Mesendoderm (in vitro differentiated cells): ENCODE data around the gene ST8SIA3.

Experiments
- DNase-seq: peaks from one replicate; pipeline ENCODE4 v3.0.0; 2013
- H2AK5ac ChIP-seq: 2 replicates; pipeline ENCODE4 v1.6.1; 2013; ENCODE audit warnings: low read length, inconsistent platforms
- H2BK120ac ChIP-seq: 2 replicates; pipeline ENCODE4 v1.6.1; 2013; ENCODE audit warnings: low read depth, mild to moderate bottlenecking, low read length, moderate library complexity, mixed read lengths
- H2BK15ac ChIP-seq: replicated peaks from 2 replicates; pipeline ENCODE4 v1.6.1; 2013; ENCODE audit warnings: low read depth, mild to moderate bottlenecking, moderate library complexity
- H2BK5ac ChIP-seq: 2 replicates; pipeline ENCODE4 v1.6.1; 2013; ENCODE audit warnings: low read length, inconsistent platforms
- H3K18ac ChIP-seq: 2 replicates; pipeline ENCODE4 v1.6.1; 2013; ENCODE audit warnings: mild to moderate bottlenecking, low read length, mixed read lengths
- H3K23ac ChIP-seq: one replicate; pipeline ENCODE4 v1.6.1; 2013; ENCODE audit warnings: low read length
- H3K27ac ChIP-seq: 2 replicates; pipeline ENCODE4 v1.5.1; 2013; ENCODE audit warnings: low read depth, mild to moderate bottlenecking, inconsistent platforms, low read length, moderate library complexity
- H3K27me3 ChIP-seq: 2 replicates; pipeline ENCODE4 v1.6.1; 2013; ENCODE audit warnings: low read length, control low read depth, mild to moderate bottlenecking, inconsistent platforms; ENCODE audit not compliant: insufficient read depth, poor library complexity
- H3K36me3 ChIP-seq: 2 replicates; pipeline ENCODE4 v1.6.1; 2013; ENCODE audit warnings: low read length, inconsistent platforms; ENCODE audit not compliant: control insufficient read depth, insufficient read depth
- H3K4ac ChIP-seq: one replicate; pipeline ENCODE4 v1.6.1; 2013; ENCODE audit warnings: low read depth, mild to moderate bottlenecking, low read length, moderate library complexity
- H3K4me1 ChIP-seq: 2 replicates; pipeline ENCODE4 v1.6.1; 2013; ENCODE audit warnings: low read depth, low read length, inconsistent platforms; ENCODE audit not compliant: control insufficient read depth
- H3K4me2 ChIP-seq: 2 replicates; pipeline ENCODE4 v1.6.1; 2013; ENCODE audit warnings: low read length
- H3K4me3 ChIP-seq: 2 replicates; pipeline ENCODE4 v1.5.1; 2013; ENCODE audit warnings: mild to moderate bottlenecking, low read length
- H3K56ac ChIP-seq: one replicate; pipeline ENCODE4 v1.6.1; 2013; ENCODE audit warnings: low read length
- H3K79me1 ChIP-seq: 2 replicates; pipeline ENCODE4 v1.6.1; 2013; ENCODE audit warnings: low read length, inconsistent platforms
- H3K79me2 ChIP-seq: 2 replicates; pipeline ENCODE4 v1.6.1; 2013; ENCODE audit warnings: mild to moderate bottlenecking, low read length; ENCODE audit not compliant: control insufficient read depth, insufficient read depth
- H3K9ac ChIP-seq: 2 replicates; pipeline ENCODE4 v1.6.1; 2013; ENCODE audit warnings: low read length, inconsistent platforms
- H4K5ac ChIP-seq: one replicate; pipeline ENCODE4 v1.6.1; 2013; ENCODE audit warnings: low read length
- H4K8ac ChIP-seq: one replicate; pipeline ENCODE4 v1.6.1; 2013; ENCODE audit warnings: low read depth, mild to moderate bottlenecking, control low read depth, low read length, moderate library complexity
- WGBS: extraction: QIAGEN DNeasy Blood & Tissue Kit; methylation state at CpG from one replicate; pipeline ENCODE4 v1.1.7; 2013; ENCODE audit warnings: low lambda C conversion rate, missing lambda C conversion rate; ENCODE audit not compliant: insufficient coverage; ENCODE audit errors: extremely low coverage; 5-methylcytosine and 5-hydroxymethylcytosine counted together

The ST8SIA3 gene

DNA sequence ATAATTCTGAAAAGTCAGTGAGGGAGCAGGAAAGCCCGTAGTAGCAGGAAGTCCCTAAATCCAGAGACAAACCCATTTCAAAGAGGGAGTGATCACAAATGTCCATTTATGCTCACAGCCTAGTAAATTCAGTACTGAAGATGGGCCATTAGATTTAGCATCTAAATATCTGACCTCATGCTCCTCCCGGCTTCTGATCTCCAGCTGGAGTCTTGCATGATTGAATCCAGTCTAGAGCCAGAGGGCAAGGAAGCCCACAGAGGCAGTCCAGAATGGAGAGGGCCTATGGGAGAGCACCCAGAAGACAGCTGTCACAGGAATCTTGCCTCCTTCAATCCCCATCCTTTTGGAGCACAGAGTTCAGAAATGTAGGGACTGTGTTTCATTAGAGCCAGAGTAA, 16.0 kb upstream of the ST8SIA3 start:
- no peak overlapping the region for H4K8ac ChIP-seq
- no peak overlapping the region for H2BK15ac ChIP-seq
- H2BK5ac ChIP-seq = no peak overlapping the region
- H3K79me2 ChIP-seq = no peaks in the 10 kb centered on the region
- no peaks in the 10 kb centered on the region for H3K79me1 ChIP-seq
- no peak overlapping the region for H3K4ac ChIP-seq
- WGBS = no CpG with 5 or more reads among the region's 2 CpGs
- no peaks in the 10 kb centered on the region for H3K4me1 ChIP-seq
- no peak overlapping the region for H3K4me2 ChIP-seq
- H2BK120ac ChIP-seq = no peak overlapping the region
- no peak overlapping the region for H3K18ac ChIP-seq
- H2AK5ac ChIP-seq = no peak overlapping the region
- no peak overlapping the region for H3K9ac ChIP-seq
- H4K5ac ChIP-seq = no peak overlapping the region
- no peak overlapping the region for H3K23ac ChIP-seq
- no peak overlapping the region for H3K27ac ChIP-seq
- H3K36me3 ChIP-seq = no peaks in the 10 kb centered on the region
- no peak for DNase-seq
- no peaks in the 10 kb centered on the region for H3K27me3 ChIP-seq
- H3K4me3 ChIP-seq = no peak overlapping the region
- H3K56ac ChIP-seq = no peak overlapping the region

DNA sequence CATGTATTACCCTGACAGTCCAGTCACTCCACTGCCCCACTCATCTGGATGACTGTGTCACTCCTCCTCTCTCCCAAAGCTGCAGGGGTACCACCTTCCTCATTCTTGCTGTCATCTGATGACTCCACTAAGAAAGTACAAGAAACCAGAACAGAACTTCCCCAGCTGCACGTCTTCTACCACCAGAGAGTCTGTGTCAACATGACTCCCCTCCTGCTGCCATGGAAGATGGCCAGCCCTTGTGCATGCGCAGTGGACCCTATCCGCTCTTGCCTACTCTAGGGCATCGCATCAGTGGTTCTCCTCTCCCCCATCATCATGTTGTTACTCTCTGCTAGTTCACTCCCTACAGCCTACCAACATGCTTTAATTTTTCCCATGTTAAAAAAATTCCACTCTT, 14.5 kb upstream of the ST8SIA3 start:
- no peak overlapping the region for H4K5ac ChIP-seq
- DNase-seq = no peak
- no peaks in the 10 kb centered on the region for H3K36me3 ChIP-seq
- no peak overlapping the region for H4K8ac ChIP-seq
- WGBS = no CpG with 5 or more reads among the region's 4 CpGs
- H2BK5ac ChIP-seq = no peak overlapping the region
- no peak overlapping the region for H3K9ac ChIP-seq
- H3K4me2 ChIP-seq = no peak overlapping the region
- no peaks in the 10 kb centered on the region for H3K27me3 ChIP-seq
- H2BK15ac ChIP-seq = no peak overlapping the region
- H3K18ac ChIP-seq = no peak overlapping the region
- H2AK5ac ChIP-seq = no peak overlapping the region
- H3K4me3 ChIP-seq = no peak overlapping the region
- H3K4ac ChIP-seq = no peak overlapping the region
- H2BK120ac ChIP-seq = no peak overlapping the region
- no peaks in the 10 kb centered on the region for H3K79me2 ChIP-seq
- no peak overlapping the region for H3K27ac ChIP-seq
- no peak overlapping the region for H3K56ac ChIP-seq
- H3K79me1 ChIP-seq = no peaks in the 10 kb centered on the region
- no peaks in the 10 kb centered on the region for H3K4me1 ChIP-seq
- H3K23ac ChIP-seq = no peak overlapping the region

- Histone ChIP-seq H3K4me1 (peaks cover 1% of the 10 kb centered on the region), H3K79me1 (no peaks in the 10 kb centered on the region), H3K56ac (no peak overlapping the region), H3K23ac (no peak overlapping the region), H3K27ac (no peak overlapping the region), H2BK120ac (no peak overlapping the region), H3K36me3 (no peaks in the 10 kb centered on the region), H3K4ac (no peak overlapping the region), H3K27me3 (no peaks in the 10 kb centered on the region), H3K4me3 (no peak overlapping the region), H2BK15ac (no peak overlapping the region), H3K79me2 (no peaks in the 10 kb centered on the region), H3K18ac (no peak overlapping the region), H4K8ac (no peak overlapping the region), H2BK5ac (no peak overlapping the region), H3K9ac (no peak overlapping the region), H3K4me2 (no peak overlapping the region), H2AK5ac (no peak overlapping the region), H4K5ac (no peak overlapping the region)
- no CpG with 5 or more reads among the region's 1 CpG for WGBS
- DNase-seq = no peak
These were observed 8.5 kb upstream of the ST8SIA3 start for GRCh38 chr18:57343833-57344232.

DNA sequence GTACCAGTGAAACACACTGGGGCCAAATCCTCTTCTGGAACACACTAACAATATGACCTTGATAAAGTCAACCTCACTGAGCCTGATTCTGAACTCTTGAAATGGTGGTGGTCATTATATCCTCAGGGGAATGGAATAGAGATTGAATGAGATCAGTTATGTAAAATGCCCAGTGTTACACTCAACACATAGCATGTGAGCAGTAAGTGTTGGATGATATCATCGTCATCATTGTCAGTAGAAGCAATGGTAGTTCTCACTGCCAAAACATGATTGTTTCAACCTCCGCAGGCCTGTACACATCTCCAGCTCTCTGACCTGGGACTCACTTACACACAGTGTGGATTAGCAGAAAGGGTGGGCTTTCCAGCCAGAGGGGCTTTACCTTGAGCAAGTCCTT, 5.5 kb upstream of the ST8SIA3 start:
- WGBS = no CpG with 5 or more reads among the region's 2 CpGs
- Histone ChIP-seq H2BK5ac (no peak overlapping the region), H3K27me3 (no peaks in the 10 kb centered on the region), H2BK15ac (no peak overlapping the region), H3K36me3 (no peaks in the 10 kb centered on the region), H3K4me1 (peaks cover 1% of the 10 kb centered on the region), H3K9ac (no peak overlapping the region), H3K18ac (no peak overlapping the region), H3K4me3 (no peak overlapping the region), H3K23ac (no peak overlapping the region), H3K27ac (no peak overlapping the region), H4K5ac (no peak overlapping the region), H3K56ac (no peak overlapping the region), H3K4ac (no peak overlapping the region), H3K79me2 (no peaks in the 10 kb centered on the region), H3K4me2 (no peak overlapping the region), H4K8ac (no peak overlapping the region), H3K79me1 (no peaks in the 10 kb centered on the region), H2BK120ac (no peak overlapping the region), H2AK5ac (no peak overlapping the region)
- DNase-seq = no peak

DNA sequence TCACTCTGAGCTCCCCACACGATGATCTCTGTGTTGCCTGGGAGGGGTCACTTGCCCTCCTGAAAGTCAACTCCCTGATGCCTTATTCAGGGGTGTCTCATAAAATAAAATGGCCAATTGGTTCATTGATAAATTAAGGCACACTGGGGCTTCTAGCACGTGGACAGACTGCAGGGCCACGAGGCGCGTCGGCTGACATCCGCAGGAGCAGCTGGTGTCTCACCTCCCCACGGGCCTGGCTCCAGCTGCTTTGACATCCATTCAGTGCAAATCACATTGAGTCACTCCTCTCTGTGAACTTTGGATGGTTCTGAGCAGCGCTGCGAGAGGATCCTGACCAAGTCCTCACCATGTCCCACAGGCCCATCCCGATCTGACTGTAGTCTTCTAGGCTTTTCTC, 4.6 kb upstream of the ST8SIA3 start:
- Histone ChIP-seq H3K36me3 (no peaks in the 10 kb centered on the region), H3K4ac (no peak overlapping the region), H3K9ac (no peak overlapping the region), H3K79me2 (no peaks in the 10 kb centered on the region), H3K18ac (no peak overlapping the region), H3K56ac (no peak overlapping the region), H3K79me1 (no peaks in the 10 kb centered on the region), H2BK120ac (no peak overlapping the region), H3K27me3 (no peaks in the 10 kb centered on the region), H2AK5ac (no peak overlapping the region), H3K4me3 (no peak overlapping the region), H3K23ac (no peak overlapping the region), H3K4me2 (no peak overlapping the region), H2BK15ac (no peak overlapping the region), H2BK5ac (no peak overlapping the region), H3K27ac (no peak overlapping the region), H4K5ac (no peak overlapping the region), H4K8ac (no peak overlapping the region), H3K4me1 (peaks cover 1% of the 10 kb centered on the region)
- no peak for DNase-seq
- no CpG with 5 or more reads among the region's 11 CpGs for WGBS

DNA sequence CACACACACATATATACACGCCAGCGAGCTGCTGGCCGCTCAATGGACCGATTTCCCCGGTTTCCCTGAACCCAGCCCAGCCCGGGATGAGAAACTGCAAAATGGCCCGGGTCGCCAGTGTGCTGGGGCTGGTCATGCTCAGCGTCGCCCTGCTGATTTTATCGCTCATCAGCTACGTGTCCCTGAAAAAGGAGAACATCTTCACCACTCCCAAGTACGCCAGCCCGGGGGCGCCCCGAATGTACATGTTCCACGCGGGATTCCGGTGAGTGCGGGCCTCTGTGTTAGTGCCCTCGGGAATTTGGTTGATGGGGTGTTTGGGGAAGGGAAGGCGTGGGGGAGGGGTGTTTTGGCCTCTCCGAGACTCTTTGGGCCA, 392 bp downstream of the ST8SIA3 start:
- Histone ChIP-seq H3K79me2 (no peaks in the 10 kb centered on the region), H3K36me3 (no peaks in the 10 kb centered on the region), H3K79me1 (no peaks in the 10 kb centered on the region), H3K27ac (no peak overlapping the region), H3K4me2 (peak overlapping the region; percentile 28), H4K5ac (no peak overlapping the region), H4K8ac (no peak overlapping the region), H2BK5ac (no peak overlapping the region), H3K4ac (no peak overlapping the region), H2BK120ac (no peak overlapping the region), H2AK5ac (no peak overlapping the region), H3K4me1 (no peaks in the 10 kb centered on the region), H3K56ac (no peak overlapping the region), H2BK15ac (no peak overlapping the region), H3K23ac (no peak overlapping the region), H3K4me3 (peak overlapping the region; percentile 50), H3K27me3 (no peaks in the 10 kb centered on the region), H3K18ac (peak overlapping the region; percentile 13), H3K9ac (peak overlapping the region; percentile 2)
- DNase-seq = peak; percentile 37
- no CpG with 5 or more reads among the region's 23 CpGs for WGBS
